OCI-LY1 (cell line): ENCODE results near the gene CD276.
"Not testable (repeated sequence)": the region's sequence is repeated elsewhere in the genome, so short reads cannot be mapped to it uniquely, and the experiment has no call there.

Experiments used
- H2AFZ ChIP-seq: fragments of 200-600 bp; sonication (generic), shearing (Covaris generic); 2 replicates; pipeline ENCODE4 v1.6.0; 2014; ENCODE audit warnings: antibody characterized with exemption, mild to moderate bottlenecking, low read length
- H3F3A ChIP-seq: fragments of 200-600 bp; sonication (generic), shearing (Covaris generic); 2 replicates; pipeline ENCODE4 v1.6.0; 2014; ENCODE audit warnings: mild to moderate bottlenecking, antibody characterized with exemption, low read length, moderate library complexity; ENCODE audit not compliant: insufficient read depth
- H3K27ac ChIP-seq: fragments of 200-600 bp; sonication (generic); 2 replicates; pipeline ENCODE4 v1.5.1; 2014; ENCODE audit warnings: low read length, mixed run types, mild to moderate bottlenecking, low read depth; ENCODE audit not compliant: poor library complexity, severe bottlenecking
- H3K27me3 ChIP-seq: fragments of 200-600 bp; sonication (generic); 2 replicates; pipeline ENCODE4 v1.6.0; 2014; ENCODE audit warnings: antibody characterized with exemption, mild to moderate bottlenecking, low read length, moderate library complexity; ENCODE audit not compliant: insufficient read depth
- H3K36me3 ChIP-seq: fragments of 200-600 bp; sonication (generic); 2 replicates; pipeline ENCODE4 v1.6.1; 2014; ENCODE audit warnings: mild to moderate bottlenecking, antibody characterized with exemption, low read length, moderate library complexity, mixed read lengths; ENCODE audit not compliant: insufficient read depth
- H3K4me1 ChIP-seq: fragments of 200-600 bp; sonication (generic); 2 replicates; pipeline ENCODE4 v1.5.1; 2014; ENCODE audit warnings: mild to moderate bottlenecking, low read length, moderate library complexity; ENCODE audit not compliant: insufficient read depth, severe bottlenecking
- H3K4me2 ChIP-seq: fragments of 200-600 bp; sonication (generic), shearing (Covaris generic); 2 replicates; pipeline ENCODE4 v1.6.1; 2014; ENCODE audit warnings: low read length
- H3K4me3 ChIP-seq: fragments of 200-600 bp; sonication (generic); 2 replicates; pipeline ENCODE4 v1.5.1; 2014; ENCODE audit warnings: low read length, low read depth, mild to moderate bottlenecking, mixed read lengths; ENCODE audit not compliant: poor library complexity, severe bottlenecking
- H3K79me2 ChIP-seq: fragments of 200-600 bp; shearing (Covaris generic); 2 replicates; pipeline ENCODE4 v1.6.1; 2016; ENCODE audit warnings: mixed run types, low read length, mixed read lengths; ENCODE audit not compliant: insufficient read depth
- H3K9ac ChIP-seq: fragments of 200-600 bp; sonication (generic), shearing (Covaris generic); 2 replicates; pipeline ENCODE4 v1.6.1; 2014; ENCODE audit warnings: mild to moderate bottlenecking, low read length, mixed read lengths
- H3K9me2 ChIP-seq: fragments of 200-600 bp; sonication (generic), shearing (Covaris generic); 2 replicates; pipeline ENCODE4 v1.6.1; 2014; ENCODE audit warnings: low read depth, mild to moderate bottlenecking, low read length, mixed read lengths
- H3K9me3 ChIP-seq: fragments of 200-600 bp; shearing (Covaris generic); 2 replicates; pipeline ENCODE4 v1.6.1; 2014; ENCODE audit warnings: low read length, mixed read lengths
- H4K20me1 ChIP-seq: fragments of 200-600 bp; sonication (generic), shearing (Covaris generic); 2 replicates; pipeline ENCODE4 v1.6.0; 2016; ENCODE audit warnings: mild to moderate bottlenecking, low read length; ENCODE audit not compliant: insufficient read depth
- CTCF ChIP-seq: fragments of 200-600 bp; sonication (generic), shearing (Covaris generic); IDR thresholded peaks from 2 replicates; pipeline ENCODE4 v1.5.1; 2017; ENCODE audit warnings: mild to moderate bottlenecking, antibody characterized with exemption, low read length, moderate library complexity, mixed read lengths
- EZH2 ChIP-seq: fragments of 200-600 bp; sonication (generic), shearing (Covaris generic); IDR thresholded peaks from 2 replicates; pipeline ENCODE4 v1.8.0; 2017; ENCODE audit warnings: borderline replicate concordance, mixed run types, mild to moderate bottlenecking, antibody characterized with exemption, low read length, moderate library complexity, mixed read lengths

Gene CD276

DNA sequence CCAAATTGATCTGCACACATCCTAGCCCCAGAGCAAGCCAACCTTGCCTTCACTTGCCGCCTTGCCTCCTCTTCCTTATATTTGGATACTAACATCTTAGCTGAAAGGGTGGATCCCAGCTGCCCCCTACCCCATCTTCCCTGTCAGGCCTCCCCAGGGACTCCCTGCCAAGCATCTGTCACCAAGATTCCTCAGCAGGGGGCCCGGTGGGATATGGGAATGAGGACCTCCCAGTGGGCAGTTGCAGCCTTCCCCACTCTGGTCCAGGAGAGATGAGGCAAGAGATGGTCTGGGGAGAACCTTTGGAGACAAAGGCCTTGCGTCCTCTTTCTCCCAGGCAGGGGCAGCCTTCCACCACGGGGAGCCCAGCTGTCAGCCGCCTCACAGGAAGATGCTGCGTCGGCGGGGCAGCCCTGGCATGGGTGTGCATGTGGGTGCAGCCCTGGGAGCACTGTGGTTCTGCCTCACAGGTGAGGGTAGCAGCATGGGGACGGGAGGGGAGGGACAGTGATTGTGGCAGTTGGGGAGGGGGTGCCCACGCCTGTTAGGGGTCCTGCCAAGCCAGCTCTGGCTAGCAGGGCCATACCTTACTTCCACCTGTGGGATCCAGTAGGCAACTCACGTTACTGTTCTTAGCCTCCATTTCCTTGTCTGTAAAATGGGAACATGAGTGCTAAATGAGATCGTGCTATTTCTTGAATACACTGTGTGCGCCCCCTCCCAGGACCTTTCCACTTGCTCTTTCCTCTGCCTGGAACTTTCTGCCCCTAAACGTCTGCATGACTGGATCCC lies 15.3 kb downstream of the CD276 start:
- no peaks in the 10 kb centered on the region for H3K9me2 ChIP-seq
- H3K9me3 ChIP-seq = no peaks in the 10 kb centered on the region
- no peaks in the 10 kb centered on the region for H3K36me3 ChIP-seq
- H3K27ac ChIP-seq = no peak overlapping the region
- no peak overlapping the region for H3K9ac ChIP-seq
- H3K4me1 ChIP-seq = peaks cover 5% of the 10 kb centered on the region
- no peak overlapping the region for H3K4me3 ChIP-seq
- H3F3A ChIP-seq = no peaks in the 10 kb centered on the region
- H2AFZ ChIP-seq = no peak overlapping the region
- H3K79me2 ChIP-seq = no peaks in the 10 kb centered on the region
- no peak for TF ChIP-seq EZH2
- no peaks in the 10 kb centered on the region for H4K20me1 ChIP-seq
- no peak overlapping the region for H3K4me2 ChIP-seq
- no peaks in the 10 kb centered on the region for H3K27me3 ChIP-seq

DNA sequence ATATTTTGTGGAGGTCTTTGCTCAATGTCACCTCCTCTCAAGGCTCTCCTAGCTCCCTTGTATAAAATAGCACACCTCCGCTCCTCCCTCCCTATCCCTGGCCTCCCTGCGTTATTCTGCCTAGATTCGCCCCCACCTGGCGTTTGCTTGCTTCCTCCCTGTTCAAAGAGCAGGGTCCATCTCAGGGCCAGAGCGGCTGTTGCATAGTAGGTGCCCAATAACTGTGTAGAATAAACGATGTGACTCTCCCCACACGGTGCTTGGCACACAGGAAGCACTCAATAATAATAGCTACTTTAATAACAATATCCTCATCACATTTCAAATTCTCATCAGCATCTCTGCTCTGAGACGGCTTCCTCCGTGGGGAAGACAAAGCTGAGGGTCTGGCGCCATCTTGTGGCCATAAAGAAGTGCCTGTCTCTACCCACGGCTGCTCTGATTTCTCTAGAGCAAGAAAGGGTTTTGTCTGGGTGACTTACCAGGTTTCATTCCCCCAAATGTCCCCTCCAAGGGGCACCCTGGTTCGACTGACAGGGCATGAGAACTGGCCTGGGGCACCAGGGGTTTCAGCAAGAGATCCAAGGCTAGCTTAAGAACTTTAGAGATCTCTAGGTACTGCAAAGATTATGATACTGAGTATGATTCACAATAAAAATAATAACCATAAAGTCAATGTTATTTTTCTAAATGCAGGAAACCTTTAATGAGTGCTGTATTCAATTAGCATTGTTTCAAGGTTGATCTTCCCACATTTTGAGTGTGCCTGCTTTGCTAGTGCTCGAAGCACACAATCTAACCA lies 16.1 kb downstream of the CD276 start:
- H4K20me1 ChIP-seq = no peaks in the 10 kb centered on the region

DNA sequence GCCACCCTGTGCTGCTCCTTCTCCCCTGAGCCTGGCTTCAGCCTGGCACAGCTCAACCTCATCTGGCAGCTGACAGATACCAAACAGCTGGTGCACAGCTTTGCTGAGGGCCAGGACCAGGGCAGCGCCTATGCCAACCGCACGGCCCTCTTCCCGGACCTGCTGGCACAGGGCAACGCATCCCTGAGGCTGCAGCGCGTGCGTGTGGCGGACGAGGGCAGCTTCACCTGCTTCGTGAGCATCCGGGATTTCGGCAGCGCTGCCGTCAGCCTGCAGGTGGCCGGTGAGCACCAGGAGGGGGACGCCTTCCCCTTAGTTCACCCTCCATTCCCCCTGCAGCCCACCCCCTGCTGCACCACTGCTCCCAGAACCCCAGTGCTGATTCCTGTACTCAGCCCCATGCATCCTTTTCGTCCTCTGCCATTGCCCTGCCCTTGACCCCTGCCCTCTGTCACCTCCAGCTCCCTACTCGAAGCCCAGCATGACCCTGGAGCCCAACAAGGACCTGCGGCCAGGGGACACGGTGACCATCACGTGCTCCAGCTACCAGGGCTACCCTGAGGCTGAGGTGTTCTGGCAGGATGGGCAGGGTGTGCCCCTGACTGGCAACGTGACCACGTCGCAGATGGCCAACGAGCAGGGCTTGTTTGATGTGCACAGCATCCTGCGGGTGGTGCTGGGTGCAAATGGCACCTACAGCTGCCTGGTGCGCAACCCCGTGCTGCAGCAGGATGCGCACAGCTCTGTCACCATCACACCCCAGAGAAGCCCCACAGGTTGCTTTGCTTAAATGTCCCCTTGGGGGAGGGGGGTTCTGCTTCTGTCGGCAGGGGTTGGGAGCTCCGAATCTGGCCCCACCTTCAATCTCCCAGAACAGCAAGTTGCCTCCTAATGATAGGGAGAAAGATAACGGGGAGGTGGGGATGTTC lies 18.4 kb downstream of the CD276 start:
- H3K36me3 ChIP-seq = not testable (repeated sequence)

More for the DNA sequence above, 16.1 kb downstream of the CD276 start:
- no peaks in the 10 kb centered on the region for H3K36me3 ChIP-seq
- no peak overlapping the region for H3K4me3 ChIP-seq
- H3F3A ChIP-seq = no peaks in the 10 kb centered on the region
- no peak overlapping the region for H3K27ac ChIP-seq
- no peak for TF ChIP-seq EZH2
- TF ChIP-seq CTCF = peak; percentile 90
- H3K79me2 ChIP-seq = no peaks in the 10 kb centered on the region
- no peaks in the 10 kb centered on the region for H3K9me3 ChIP-seq
- H3K9ac ChIP-seq = no peak overlapping the region
- no peaks in the 10 kb centered on the region for H3K27me3 ChIP-seq
- peaks cover 5% of the 10 kb centered on the region for H3K4me1 ChIP-seq
- no peak overlapping the region for H3K4me2 ChIP-seq
- H3K9me2 ChIP-seq = no peaks in the 10 kb centered on the region
- no peak overlapping the region for H2AFZ ChIP-seq

DNA sequence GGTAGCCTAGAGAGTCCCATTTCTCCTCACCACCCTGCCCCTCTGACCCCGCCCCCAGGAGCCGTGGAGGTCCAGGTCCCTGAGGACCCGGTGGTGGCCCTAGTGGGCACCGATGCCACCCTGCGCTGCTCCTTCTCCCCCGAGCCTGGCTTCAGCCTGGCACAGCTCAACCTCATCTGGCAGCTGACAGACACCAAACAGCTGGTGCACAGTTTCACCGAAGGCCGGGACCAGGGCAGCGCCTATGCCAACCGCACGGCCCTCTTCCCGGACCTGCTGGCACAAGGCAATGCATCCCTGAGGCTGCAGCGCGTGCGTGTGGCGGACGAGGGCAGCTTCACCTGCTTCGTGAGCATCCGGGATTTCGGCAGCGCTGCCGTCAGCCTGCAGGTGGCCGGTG lies 19.4 kb downstream of the CD276 start:
- not testable (repeated sequence) for H3K79me2 ChIP-seq, H3K9me2 ChIP-seq, H3K27me3 ChIP-seq, H3K9ac ChIP-seq, H3K4me3 ChIP-seq, H3K9me3 ChIP-seq, H3K27ac ChIP-seq, H3K4me2 ChIP-seq, H3K36me3 ChIP-seq, H4K20me1 ChIP-seq, H2AFZ ChIP-seq, H3K4me1 ChIP-seq, H3F3A ChIP-seq

More for the DNA sequence above, 18.4 kb downstream of the CD276 start:
- H3K4me3 ChIP-seq, H3F3A ChIP-seq, H4K20me1 ChIP-seq, H3K9me3 ChIP-seq, H3K27me3 ChIP-seq, H3K9me2 ChIP-seq, H3K4me1 ChIP-seq, H2AFZ ChIP-seq, H3K79me2 ChIP-seq, H3K27ac ChIP-seq, H3K4me2 ChIP-seq, H3K9ac ChIP-seq: not testable (repeated sequence)

- not testable (repeated sequence) for H3K27me3 ChIP-seq, H3K36me3 ChIP-seq, H3K9me2 ChIP-seq, H3K4me3 ChIP-seq, H3K9ac ChIP-seq, H2AFZ ChIP-seq, H3K4me2 ChIP-seq, H3K79me2 ChIP-seq, H3F3A ChIP-seq, H3K4me1 ChIP-seq, H4K20me1 ChIP-seq, H3K9me3 ChIP-seq, H3K27ac ChIP-seq
These were observed 20.1 kb downstream of the CD276 start for GRCh38 chr15:73704142-73704868.
